Right ventricle myocardium superior (tissue), 1 donor: ENCODE measurements around the gene EIF4B. TPM values are rescaled to one million over a fixed set of nuclear protein-coding genes. Genes with fewer than 3 reads are reported as not detected.
A peak's percentile ranks its signal among the peaks of the same experiment; 100 is the strongest.

ENCODE experiments used
- ATAC-seq: fragments of 200-7000 bp; cut with Tn5 transposase; one replicate; pipeline ENCODE4 v1.9.1; 2020; ENCODE audit warnings: mild to moderate bottlenecking; ENCODE audit not compliant: poor library complexity
- DNase-seq: peaks from one replicate; pipeline ENCODE4 v3.0.0-alpha.2; 2020
- intact Hi-C: fragments of 100-400 bp; cut with DNase I; formaldehyde crosslinking; loops from one replicate; pipeline ENCODE4 v1.11.2; 2022
- total RNA-seq: library from RNA; stranded (reverse); fragmentation: NEBNext Ultra II Directional; extraction: Animal tissue kit (Norgen Biotek cat#: 25700); gene quantifications from one replicate; pipeline ENCODE4 v1.2.1, GENCODE V29; 2021
- donor health status: DM: no; HTN: yes; CAD: no; lungs with severe emphysema.

EIF4B gene
- total RNA-seq, 1 donor from 2014 or later, result 434 TPM

- no peak for DNase-seq
- intact Hi-C loops, result no loop called here
Measured at GRCh38 chr12:53039851-53040250, 33.6 kb downstream of the EIF4B start.

DNA sequence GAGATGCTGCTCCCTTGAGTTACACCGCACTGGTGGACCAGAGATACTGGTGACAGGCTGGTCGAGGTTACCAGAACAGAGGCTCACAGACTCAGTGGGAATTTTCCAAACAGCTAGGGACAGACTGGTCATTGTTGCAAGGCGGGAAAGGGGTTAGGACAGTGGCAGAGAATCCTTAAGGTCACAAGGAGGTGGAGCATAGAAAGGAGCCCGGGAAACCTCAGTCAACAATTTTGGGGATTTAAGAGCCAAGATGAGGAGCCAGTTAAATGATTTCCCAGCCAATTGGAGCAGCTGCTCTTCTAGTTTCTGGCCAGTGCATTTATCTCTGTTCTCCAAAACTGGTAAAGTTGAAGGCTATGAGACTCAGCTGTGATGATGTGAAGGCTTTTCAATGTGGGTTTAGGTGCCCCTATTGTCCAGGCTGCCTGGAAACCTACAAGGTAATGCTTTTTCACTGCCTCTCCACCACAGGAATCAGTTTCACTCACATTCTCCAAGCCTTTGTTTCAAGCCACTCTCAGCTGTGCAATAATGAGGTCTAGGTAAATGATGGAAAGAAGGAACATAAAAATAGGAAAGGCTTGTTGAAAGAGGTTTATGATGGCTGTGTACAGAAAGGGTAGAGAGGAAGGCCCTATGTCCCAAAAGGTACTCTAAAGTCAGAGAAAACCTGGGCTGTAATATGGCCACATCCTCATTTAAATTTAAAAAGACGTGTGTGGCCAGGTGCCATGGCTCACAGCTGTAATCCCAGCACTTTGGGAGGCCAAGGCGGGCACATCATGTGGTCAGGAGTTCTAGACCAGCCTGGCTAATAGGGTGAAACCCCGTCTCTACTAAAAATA, 36.6 kb downstream of the EIF4B start:
- intact Hi-C loops, result no loop called here
- ATAC-seq (no peak), DNase-seq (no peak)

More at GRCh38 chr12:53039851-53040250, 33.6 kb downstream of the EIF4B start:
- no peak for ATAC-seq

DNA sequence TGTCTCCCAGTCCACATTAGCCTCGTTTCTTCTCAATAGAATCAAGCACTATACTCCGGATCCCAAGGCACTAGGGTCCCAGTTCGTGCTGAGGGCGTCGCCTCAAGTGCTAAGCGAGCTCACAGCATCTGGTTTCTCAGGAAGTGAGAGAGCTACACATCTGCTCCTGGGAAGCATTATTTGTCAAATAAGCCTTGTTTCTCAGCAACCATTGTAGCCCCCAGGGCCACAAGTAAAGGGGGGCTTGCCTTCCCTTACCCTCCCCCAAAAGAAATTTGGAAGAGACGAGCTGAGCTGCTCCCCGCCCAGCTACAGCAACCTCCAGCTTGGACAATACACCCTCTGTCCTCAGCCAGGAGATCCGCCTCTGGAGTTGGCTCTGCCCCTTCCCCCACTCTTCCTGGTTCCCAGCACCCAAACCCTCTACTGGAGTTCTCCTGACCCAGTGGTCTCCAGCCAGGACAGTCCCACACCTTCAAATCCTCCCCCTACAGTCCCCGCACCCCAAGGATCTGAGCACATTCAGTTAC, 37.9 kb downstream of the EIF4B start:
- ATAC-seq (no peak), DNase-seq (peak; percentile 57)
- intact Hi-C loops, result no loop called here

DNA sequence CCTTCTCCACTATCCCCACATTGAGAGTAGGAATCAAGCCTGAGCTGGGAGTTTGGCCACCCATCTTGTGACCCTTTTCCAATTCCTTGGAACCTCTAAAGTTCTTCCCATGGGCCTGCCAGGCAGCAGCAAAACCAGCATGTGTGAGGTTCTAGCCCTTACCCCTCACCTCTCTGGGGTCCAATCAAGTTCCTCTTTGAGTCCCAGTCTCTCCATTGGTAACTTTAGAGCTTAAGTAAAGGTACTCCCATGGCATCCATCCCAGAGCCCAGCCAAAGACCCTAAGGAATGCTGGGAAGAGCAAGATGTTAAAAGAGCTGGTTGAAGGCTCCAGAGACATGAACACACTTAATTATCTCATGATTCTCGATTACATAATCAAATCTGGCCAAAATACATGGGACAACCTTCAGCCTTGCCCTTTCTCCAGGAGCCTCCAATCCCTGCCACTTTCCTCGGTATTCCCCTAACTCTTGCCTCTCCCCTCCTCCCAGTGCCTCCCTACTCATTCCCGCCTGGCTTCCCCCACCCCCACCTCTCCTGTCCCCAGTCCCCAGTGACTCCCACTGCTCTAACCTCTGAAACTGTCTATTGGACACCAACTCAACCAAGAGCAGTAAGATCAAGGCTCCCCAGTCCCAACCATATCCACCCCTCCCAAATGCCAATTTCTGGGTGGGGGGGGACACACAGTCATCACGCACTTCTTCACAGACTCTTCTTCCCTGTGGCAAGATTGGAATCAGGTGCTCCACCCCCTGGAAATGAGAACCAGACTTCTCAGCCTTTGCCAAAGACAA, 38.8 kb downstream of the EIF4B start:
- DNase-seq (no peak), ATAC-seq (no peak)
- intact Hi-C loops, result no loop called here

GRCh38 chr12:53045696-53046045, 39.4 kb downstream of the EIF4B start:
- ATAC-seq (no peak), DNase-seq (no peak)
- intact Hi-C loops, result no loop called here

- intact Hi-C loops, result no loop called here
- ATAC-seq, result peak; percentile 30
- DNase-seq, result peak; percentile 93
Measured at GRCh38 chr12:53046655-53047220, 40.5 kb downstream of the EIF4B start.

- intact Hi-C loops, result no loop called here
- ATAC-seq, result peak; percentile 19
- DNase-seq, result peak; percentile 92
Measured at GRCh38 chr12:53047221-53048032, 41.2 kb downstream of the EIF4B start.

DNA sequence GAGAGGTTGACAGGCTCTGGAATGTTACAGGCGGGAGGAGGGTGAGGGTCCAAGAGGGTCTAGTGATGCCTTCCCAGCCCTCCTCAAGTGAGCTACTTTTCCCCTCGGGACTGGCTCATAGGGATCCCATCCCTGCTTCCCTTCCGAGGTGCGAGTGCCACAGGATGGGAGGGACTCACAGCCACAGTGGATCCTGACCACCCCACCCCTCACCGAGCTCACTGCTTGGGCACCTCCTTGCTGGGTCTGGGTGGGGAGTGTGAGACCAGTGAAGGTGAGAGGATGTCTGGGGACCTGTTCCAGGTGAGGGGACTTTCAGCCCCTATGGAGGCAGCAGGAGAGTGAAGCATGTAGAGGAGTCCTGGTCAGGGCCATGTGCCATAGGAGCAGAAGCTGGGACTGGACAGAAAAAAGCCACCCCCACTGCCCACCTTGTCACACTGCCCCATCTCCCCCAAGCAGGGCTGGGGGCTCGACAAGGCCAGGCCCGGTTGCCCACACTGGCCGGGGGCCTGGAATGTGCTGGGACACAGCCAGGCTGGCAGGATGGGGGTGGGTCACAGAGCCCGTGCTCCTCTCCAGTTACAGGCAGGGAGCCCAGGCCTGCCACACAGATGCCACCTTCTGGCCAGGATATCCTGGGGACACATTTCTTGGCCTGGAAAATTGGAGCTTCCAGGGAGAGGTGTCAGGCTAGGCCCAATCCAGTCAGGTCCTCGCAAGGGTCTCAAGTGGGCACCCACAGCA, 42.0 kb downstream of the EIF4B start:
- peak; percentile 87 for DNase-seq
- intact Hi-C loops, result no loop called here

DNA sequence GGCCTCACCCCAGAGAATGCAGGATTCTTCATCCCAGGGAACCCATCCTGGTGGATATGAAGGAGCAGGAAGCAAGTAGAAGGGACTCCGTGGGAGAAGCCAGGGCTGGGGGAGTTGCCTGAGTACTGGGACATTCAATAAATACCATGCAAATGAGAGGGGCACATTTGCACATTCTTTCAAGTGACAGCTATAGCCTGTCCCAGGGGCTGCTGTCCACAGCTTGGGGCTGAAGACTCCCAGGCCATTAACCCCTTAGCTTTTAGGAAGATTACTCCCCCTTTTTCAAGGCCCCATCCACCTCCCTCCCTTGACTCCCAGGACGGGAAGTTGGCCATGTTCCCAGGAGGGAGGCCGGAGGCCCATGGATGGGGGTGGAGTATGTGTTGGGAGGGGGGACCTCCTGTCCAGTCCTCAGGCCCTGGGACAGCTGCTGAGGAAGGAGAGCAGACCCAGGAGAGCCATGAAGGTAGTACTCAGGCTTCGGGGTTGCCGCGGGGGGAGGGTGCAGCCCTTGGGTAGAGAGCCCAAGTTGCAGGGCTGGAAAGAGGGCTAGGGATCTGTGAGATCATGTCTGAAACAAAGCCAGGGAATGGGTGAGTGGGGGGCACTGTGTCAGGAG, 42.6 kb downstream of the EIF4B start:
- ATAC-seq, result peak; percentile 14
- peak; percentile 88 for DNase-seq
- intact Hi-C loops, result no loop called here

More for the DNA sequence above, 42.0 kb downstream of the EIF4B start:
- peak; percentile 21 for ATAC-seq

DNA sequence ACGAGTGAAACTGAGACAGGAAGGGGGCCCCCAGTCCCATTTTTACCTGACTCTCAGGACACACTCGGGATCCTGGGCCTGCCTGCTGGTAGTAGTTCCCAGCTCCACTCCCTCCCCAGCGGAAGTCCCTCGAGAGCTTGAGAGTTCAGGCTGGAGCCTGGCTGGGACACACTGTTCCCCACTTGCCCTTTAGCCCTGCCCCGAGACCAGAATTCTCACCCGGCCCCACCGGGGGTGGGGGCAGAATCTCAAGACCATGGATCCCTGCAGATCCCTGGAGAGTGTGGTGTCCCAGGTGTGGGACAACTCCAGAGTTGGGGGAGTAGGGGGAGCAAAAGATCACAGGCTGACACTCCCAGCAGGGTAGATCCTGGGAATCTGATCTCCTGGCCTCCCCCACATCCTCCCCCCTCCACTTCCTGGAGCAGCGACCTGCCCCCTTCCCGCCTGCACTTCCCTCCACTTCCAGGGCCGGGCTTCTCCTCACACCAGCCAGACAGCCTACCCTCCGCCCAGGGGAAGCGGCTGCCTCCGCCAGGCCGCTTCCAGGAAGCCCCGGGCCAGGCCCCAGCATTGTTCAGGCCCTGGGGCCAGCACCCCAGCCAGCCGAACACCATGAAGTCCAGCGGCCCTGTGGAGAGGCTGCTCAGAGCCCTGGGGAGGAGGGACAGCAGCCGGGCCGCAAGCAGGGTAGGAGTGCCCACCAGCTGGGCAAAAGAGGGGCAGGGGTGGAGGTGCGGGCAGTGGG, 43.5 kb downstream of the EIF4B start, which contains the start of gene TNS2:
TSS of gene TNS2 (plus strand) at position 495 of the 748 bp plus-strand sequence. CDS start at position 616, 121 bp downstream.
- peak; percentile 27 for ATAC-seq
- intact Hi-C loops, result no loop called here
- DNase-seq, result peak; percentile 92

DNA sequence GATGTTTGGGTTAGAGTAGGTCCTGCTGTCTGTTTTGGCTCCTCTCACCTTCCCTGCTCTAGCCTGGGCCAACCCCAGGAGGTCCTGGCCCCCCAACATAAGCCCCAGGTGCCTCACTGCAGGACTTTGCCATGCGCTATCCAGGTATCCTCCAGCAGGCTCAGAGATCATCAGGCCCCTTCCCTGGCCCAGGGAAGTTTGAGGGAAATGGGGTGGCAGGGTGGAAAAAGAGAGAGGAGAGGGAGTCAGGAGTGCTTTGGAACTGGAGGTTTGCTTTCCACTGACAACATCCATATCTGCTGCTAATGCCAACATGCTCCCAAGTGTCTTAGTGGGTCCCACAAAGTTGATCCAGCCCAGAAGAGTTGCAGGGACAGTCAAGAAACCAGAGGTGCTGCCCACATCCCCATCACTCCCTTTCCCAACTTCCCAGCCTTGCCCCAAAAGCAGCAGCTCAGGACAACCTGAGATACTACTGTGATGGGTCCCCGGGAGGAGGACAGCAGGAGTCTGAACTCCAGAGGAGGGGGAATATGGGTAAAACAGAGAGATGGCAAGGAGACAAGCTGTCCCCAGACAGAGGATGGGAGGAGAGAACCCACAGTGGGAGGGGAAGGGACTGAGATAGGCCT, 44.3 kb downstream of the EIF4B start:
- no peak for ATAC-seq
- intact Hi-C loops, result no loop called here
- DNase-seq, result no peak

- ATAC-seq, result peak; percentile 3
Measured at GRCh38 chr12:53051058-53051880, 45.0 kb downstream of the EIF4B start.

DNA sequence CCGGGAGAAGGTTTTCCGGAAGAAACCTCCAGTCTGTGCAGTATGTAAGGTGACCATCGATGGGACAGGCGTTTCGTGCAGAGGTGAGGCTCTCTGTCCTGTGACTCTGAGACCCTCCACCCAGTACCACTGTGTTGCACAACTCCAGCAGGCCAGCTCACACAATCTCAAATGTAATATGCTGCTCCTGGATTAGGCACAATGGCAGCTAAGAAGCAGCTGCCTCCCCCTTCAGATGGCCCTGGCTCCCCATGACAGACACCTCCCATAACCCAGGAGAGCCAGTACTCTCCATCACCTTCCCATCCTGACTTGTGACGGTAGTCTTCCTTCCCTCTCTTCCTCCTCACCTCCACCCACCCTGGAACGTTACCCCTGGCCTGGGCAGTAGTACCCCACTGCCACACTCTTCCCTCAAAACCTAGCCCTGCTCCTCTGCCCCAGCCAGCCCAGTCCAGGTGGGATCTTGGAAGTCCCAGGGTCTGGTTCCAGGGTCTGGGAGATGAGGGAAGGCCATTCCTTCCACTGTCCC, 45.7 kb downstream of the EIF4B start:
- no peak for DNase-seq
- intact Hi-C loops, result no loop called here
- no peak for ATAC-seq

More at GRCh38 chr12:53051058-53051880, 45.0 kb downstream of the EIF4B start:
- intact Hi-C loops, result no loop called here
- DNase-seq, result peak; percentile 87

DNA sequence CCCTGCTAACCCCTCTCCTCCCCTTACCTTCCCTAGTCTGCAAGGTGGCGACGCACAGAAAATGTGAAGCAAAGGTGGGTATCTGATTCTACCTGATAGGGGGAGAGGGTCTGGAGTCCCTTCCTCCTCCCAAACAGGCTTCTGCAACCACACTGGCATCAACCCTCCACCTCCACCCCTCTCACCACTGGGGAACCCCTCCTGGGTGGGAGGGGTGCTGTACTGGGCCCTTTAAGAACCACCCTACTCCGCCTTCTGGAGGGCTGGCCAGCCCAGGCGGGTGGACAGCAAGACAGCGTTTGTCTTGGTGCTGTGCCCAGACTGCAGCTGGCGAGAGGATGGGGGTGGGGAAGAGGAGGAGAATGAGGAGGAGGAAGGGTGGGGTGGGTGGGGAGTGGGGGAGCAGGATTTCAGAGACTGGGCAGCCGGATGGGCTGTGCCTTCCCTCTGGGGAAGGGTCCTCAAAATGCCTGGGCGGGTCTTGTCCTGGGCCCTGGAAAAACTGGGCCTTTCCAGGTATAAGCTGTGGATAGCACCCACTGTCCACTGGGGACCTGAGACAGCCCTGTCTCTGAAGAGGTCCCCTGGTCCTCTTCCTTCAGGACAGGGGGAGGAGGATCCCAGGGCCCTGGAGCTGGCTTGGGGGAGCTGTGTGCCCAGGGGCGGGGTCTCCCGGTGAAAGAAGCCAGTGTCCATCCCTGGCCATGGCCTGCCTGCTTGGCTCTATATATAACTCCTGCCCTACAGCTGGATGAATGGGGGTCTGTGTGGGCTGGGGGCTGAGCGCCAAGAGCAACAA, 46.4 kb downstream of the EIF4B start:
- intact Hi-C loops, result no loop called here
- ATAC-seq, result peak; percentile 28
- peak; percentile 96 for DNase-seq
